Measurements from ENCODE around the gene TMEM87A. TPM values are rescaled to one million over a fixed set of nuclear protein-coding genes. Genes with fewer than 3 reads are reported as not detected.
"Not testable (repeated sequence)": the region's sequence is repeated elsewhere in the genome, so short reads cannot be mapped to it uniquely, and the experiment has no call there.

TMEM87A gene
- total and polyA plus RNA-seq, 8 donors = 63.6 to 118 (median 77.3) TPM

DNA sequence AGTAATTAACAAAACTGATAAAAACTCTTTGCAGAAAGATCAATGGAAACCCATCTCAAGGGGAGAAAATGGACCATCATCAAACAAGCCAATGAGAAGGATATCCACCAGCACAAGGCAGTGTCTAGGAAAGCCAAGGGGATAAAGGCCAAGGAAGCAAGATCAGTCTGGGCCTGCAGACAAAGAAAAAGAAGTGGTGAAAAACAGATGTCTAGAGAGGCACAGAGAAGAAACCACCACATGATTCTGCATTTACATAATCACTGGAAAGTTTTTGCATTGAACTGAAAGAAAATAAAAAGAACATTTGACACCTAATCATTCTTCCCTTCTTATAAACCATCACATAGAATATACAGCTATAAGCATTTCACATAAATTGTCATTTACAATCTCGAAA lies 42.1 kb downstream of the TMEM87A start:
- Histone ChIP-seq H3K9me3 (no peaks in the 10 kb centered on the region), H3K27me3 (no peaks in the 10 kb centered on the region), H3K4me3 (no peak overlapping the region), H3K36me3 (peaks cover 0 to 100% of the 10 kb centered on the region in 2 donors), H3K27ac (no peak overlapping the region), H3K4me1 (peaks cover 0 to 12% of the 10 kb centered on the region in 2 donors)
- no peak for DNase-seq
- no peak for ATAC-seq
- TF ChIP-seq, protein P1, sequence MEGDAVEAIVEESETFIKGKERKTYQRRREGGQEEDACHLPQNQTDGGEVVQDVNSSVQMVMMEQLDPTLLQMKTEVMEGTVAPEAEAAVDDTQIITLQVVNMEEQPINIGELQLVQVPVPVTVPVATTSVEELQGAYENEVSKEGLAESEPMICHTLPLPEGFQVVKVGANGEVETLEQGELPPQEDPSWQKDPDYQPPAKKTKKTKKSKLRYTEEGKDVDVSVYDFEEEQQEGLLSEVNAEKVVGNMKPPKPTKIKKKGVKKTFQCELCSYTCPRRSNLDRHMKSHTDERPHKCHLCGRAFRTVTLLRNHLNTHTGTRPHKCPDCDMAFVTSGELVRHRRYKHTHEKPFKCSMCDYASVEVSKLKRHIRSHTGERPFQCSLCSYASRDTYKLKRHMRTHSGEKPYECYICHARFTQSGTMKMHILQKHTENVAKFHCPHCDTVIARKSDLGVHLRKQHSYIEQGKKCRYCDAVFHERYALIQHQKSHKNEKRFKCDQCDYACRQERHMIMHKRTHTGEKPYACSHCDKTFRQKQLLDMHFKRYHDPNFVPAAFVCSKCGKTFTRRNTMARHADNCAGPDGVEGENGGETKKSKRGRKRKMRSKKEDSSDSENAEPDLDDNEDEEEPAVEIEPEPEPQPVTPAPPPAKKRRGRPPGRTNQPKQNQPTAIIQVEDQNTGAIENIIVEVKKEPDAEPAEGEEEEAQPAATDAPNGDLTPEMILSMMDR (IDR thresholded peaks at IDR 0.05) = no peak
- intact Hi-C loops (cut with DNase I) = no loop called here

DNA sequence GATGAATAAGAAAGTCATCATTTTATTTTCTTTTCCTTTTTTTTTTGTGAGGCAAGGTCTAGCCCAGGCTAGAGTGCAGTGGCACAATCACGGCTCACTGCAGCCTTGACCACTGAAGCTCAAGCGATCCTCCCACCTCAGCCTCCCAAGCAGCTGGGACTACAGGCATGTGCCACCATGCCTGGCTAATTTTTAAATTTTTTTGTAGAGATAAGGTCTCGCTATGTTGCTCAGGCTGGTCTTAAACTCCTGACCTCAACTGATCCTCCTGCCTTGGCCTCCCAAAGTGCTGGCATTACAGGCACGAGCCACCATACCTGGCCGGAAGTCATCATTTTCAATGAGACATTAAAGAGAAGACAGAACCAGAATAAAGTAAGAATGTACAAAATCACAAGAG lies 44.3 kb downstream of the TMEM87A start:
- Histone ChIP-seq H3K36me3 (peaks cover 0 to 100% of the 10 kb centered on the region in 2 donors), H3K4me1 (peaks cover 0 to 12% of the 10 kb centered on the region in 2 donors)
- ATAC-seq; intact Hi-C loops (cut with DNase I); H3K27me3 ChIP-seq; DNase-seq; H3K9me3 ChIP-seq; H3K27ac ChIP-seq; H3K4me3 ChIP-seq: not testable (repeated sequence)

DNA sequence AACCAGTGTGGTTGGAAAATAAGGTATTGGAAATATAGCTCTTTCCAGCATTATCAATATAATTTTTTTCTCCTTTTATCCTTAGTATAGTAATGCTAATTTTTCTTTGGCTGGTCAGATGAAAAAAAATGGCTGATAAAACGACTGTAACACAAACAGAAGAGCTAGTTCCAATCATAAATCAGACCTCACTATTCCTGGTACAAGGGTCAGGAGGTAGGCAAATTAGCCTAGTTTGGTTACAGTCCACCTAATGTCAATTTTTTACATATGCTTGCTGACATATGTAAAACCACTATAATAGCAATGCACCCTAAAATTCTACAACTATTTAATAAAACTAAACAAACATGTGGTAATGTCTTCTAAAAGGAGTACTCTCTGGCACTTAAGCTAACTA lies 45.2 kb downstream of the TMEM87A start:
- intact Hi-C loops (cut with DNase I) = no loop called here
- no peak overlapping the region for H3K27ac ChIP-seq
- H3K4me3 ChIP-seq = no peak overlapping the region
- peaks cover 0 to 100% of the 10 kb centered on the region in 2 donors for H3K36me3 ChIP-seq
- TF ChIP-seq, protein P1 (IDR thresholded peaks at IDR 0.05) = no peak
- DNase-seq (no peak), ATAC-seq (no peak)
- H3K27me3 ChIP-seq = no peaks in the 10 kb centered on the region
- no peaks in the 10 kb centered on the region for H3K9me3 ChIP-seq
- peaks cover 0 to 4% of the 10 kb centered on the region in 2 donors for H3K4me1 ChIP-seq

DNA sequence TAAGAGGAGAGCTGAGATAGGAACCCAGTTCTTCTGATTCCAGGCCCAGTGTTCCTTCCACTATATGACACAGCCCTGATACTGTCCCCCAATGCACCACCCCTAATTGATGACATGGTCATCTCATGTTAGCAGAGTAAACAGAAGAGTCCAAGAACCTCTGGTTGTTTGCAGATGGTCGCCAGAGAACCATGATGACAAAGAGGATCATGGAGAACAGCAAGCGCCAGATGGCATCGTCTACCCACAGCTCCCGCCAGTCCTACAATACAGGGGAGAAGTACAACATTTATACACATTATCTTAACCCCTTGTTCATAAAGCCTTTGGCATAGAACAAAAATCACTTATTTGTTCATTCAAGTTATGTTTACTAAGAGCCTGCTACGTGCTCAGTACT lies 46.6 kb downstream of the TMEM87A start:
- ATAC-seq (no peak), DNase-seq (no peak)
- TF ChIP-seq, protein P1 (IDR thresholded peaks at IDR 0.05) = no peak
- Histone ChIP-seq H3K27me3 (no peaks in the 10 kb centered on the region), H3K36me3 (peaks cover 0 to 100% of the 10 kb centered on the region in 2 donors), H3K9me3 (no peaks in the 10 kb centered on the region), H3K27ac (no peak overlapping the region), H3K4me1 (no peaks in the 10 kb centered on the region), H3K4me3 (no peak overlapping the region)
- intact Hi-C loops (cut with DNase I) = no loop called here

DNA sequence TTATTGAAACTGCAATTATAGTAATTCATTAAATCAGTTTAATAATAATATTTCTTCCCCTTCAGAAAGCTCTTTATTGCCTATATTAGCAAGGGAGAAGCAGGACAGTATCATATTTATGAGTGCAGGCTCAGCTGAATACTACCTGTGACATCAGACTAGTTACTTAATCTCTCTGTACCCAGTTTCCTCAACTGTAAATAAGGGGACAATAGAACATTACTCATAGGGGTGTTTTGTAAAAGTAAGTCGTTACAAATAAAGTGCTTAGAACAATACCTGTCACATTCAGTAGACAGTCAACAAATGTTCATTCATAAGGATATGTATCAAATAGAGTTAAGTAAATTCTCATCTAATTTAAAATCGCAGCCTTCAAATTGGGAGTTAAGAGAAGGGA lies 53.0 kb downstream of the TMEM87A start:
- intact Hi-C loops (cut with DNase I) = no loop called here

More for the DNA sequence above, 53.0 kb downstream of the TMEM87A start:
- DNase-seq = no peak
- Histone ChIP-seq H3K27me3 (no peaks in the 10 kb centered on the region), H3K27ac (no peak overlapping the region), H3K4me3 (no peak overlapping the region), H3K4me1 (no peaks in the 10 kb centered on the region), H3K36me3 (peaks cover 6 to 96% of the 10 kb centered on the region in 2 donors), H3K9me3 (no peaks in the 10 kb centered on the region)
- ATAC-seq = no peak
- TF ChIP-seq, protein P1 (IDR thresholded peaks at IDR 0.05) = no peak
